HEK293T (cell line): ENCODE data around the gene DNAH7.

Experiments used
- BHLHE40 ChIP-seq: fragments of 450-650 bp; IDR thresholded peaks from 2 replicates; pipeline ENCODE4 v1.6.1; 2016; ENCODE audit warnings: mild to moderate bottlenecking, moderate library complexity, borderline replicate concordance
- CTBP1 ChIP-seq: fragments of 450-650 bp; IDR thresholded peaks from 2 replicates; pipeline ENCODE4 v1.6.1; 2016; ENCODE audit warnings: borderline replicate concordance
- FOXM1 ChIP-seq: fragments of 450-650 bp; IDR thresholded peaks from 2 replicates; pipeline ENCODE4 v1.6.1; 2017; ENCODE audit warnings: mild to moderate bottlenecking, borderline replicate concordance
- L3MBTL2 ChIP-seq: fragments of 450-650 bp; conservative IDR thresholded peaks from 2 replicates; pipeline ENCODE4 v1.6.1; 2016; ENCODE audit warnings: mild to moderate bottlenecking
- LEF1 ChIP-seq: fragments of 450-650 bp; IDR thresholded peaks from 2 replicates; pipeline ENCODE4 v1.6.1; 2017; ENCODE audit warnings: mild to moderate bottlenecking, borderline replicate concordance
- NFRKB ChIP-seq: fragments of 450-650 bp; IDR thresholded peaks from 2 replicates; pipeline ENCODE4 v1.6.1; 2016; ENCODE audit warnings: mild to moderate bottlenecking, moderate library complexity
- SUZ12 ChIP-seq: fragments of 450-650 bp; IDR thresholded peaks from 2 replicates; pipeline ENCODE4 v1.6.1; 2016; ENCODE audit warnings: mild to moderate bottlenecking
- ZNF384 ChIP-seq: fragments of 450-650 bp; IDR thresholded peaks from 2 replicates; pipeline ENCODE4 v1.6.1; 2016

- TF ChIP-seq L3MBTL2 (no peak), FOXM1 (no peak), SUZ12 (no peak), NFRKB (no peak), CTBP1 (no peak), ZNF384 (no peak), LEF1 (no peak), BHLHE40 (no peak)
These were observed 368.2 kb downstream of the DNAH7 start for GRCh38 chr2:195700480-195700879.
